Measurements from ENCODE around the gene CSTF2T.

- TF ChIP-seq POLR2A (IDR thresholded peaks at IDR 0.05): no peak
- no peak for TF ChIP-seq CTCF (IDR thresholded peaks at IDR 0.05)
- no peak for TF ChIP-seq EP300 (IDR thresholded peaks at IDR 0.05)
These were observed 48.3 kb downstream of the CSTF2T start for GRCh38 chr10:51651063-51651462.
